Measurements from ENCODE around the gene PORCN. TPM values are rescaled to one million over a fixed set of nuclear protein-coding genes. Genes with fewer than 3 reads are reported as not detected.

Gene PORCN
- total RNA-seq, 1 donor from 2014 or later = 15.1 TPM

GRCh38 chrX:48470833-48471118 is 38.0 kb upstream of the PORCN start:
- intact Hi-C loops (cut with micrococcal nuclease) = loop anchor here (10.0 kb wide), 1 partner anchor 816 kb away; the partner anchor contains the start of genes ELK1 and UXT
- peaks cover 14% of the 10 kb centered on the region for H3K4me1 Mint-ChIP-seq (ENCODE audit: low read depth)
- no peak overlapping the region for H3K27ac Mint-ChIP-seq
- H3K4me3 Mint-ChIP-seq = peak overlapping the region; percentile 8
- peaks cover 11% of the 10 kb centered on the region for H3K36me3 Mint-ChIP-seq (ENCODE audit: low read depth)
- DNase-seq (ENCODE audit: low spot score) = no peak
- H3K9me3 Mint-ChIP-seq = no peaks in the 10 kb centered on the region
- H3K27me3 Mint-ChIP-seq (ENCODE audit: insufficient read depth) = peaks cover 2% of the 10 kb centered on the region

GRCh38 chrX:48471504-48471903 is 37.3 kb upstream of the PORCN start:
- peaks cover 2% of the 10 kb centered on the region for H3K27me3 Mint-ChIP-seq (ENCODE audit: insufficient read depth)
- DNase-seq (ENCODE audit: low spot score) = no peak
- intact Hi-C loops (cut with micrococcal nuclease) = loop anchor here (10.0 kb wide), 1 partner anchor 817 kb away; the partner anchor contains the start of genes ELK1 and UXT
- H3K4me1 Mint-ChIP-seq (ENCODE audit: low read depth) = peaks cover 13% of the 10 kb centered on the region
- no peak overlapping the region for H3K27ac Mint-ChIP-seq
- no peak overlapping the region for H3K4me3 Mint-ChIP-seq
- no peaks in the 10 kb centered on the region for H3K9me3 Mint-ChIP-seq
- peaks cover 10% of the 10 kb centered on the region for H3K36me3 Mint-ChIP-seq (ENCODE audit: low read depth)

- H3K4me3 Mint-ChIP-seq = no peak overlapping the region
- DNase-seq (ENCODE audit: low spot score) = no peak
- H3K27ac Mint-ChIP-seq = no peak overlapping the region
- H3K4me1 Mint-ChIP-seq (ENCODE audit: low read depth) = peaks cover 20% of the 10 kb centered on the region
- peaks cover 2% of the 10 kb centered on the region for H3K27me3 Mint-ChIP-seq (ENCODE audit: insufficient read depth)
- no peaks in the 10 kb centered on the region for H3K9me3 Mint-ChIP-seq
- intact Hi-C loops (cut with micrococcal nuclease) = loop anchor here (10.0 kb wide), 1 partner anchor 817 kb away; the partner anchor contains the start of genes ELK1 and UXT
- H3K36me3 Mint-ChIP-seq (ENCODE audit: low read depth) = peaks cover 12% of the 10 kb centered on the region
Measured at GRCh38 chrX:48472225-48472624, 36.6 kb upstream of the PORCN start.

- Mint-ChIP-seq H3K27ac (no peak overlapping the region), H3K4me1 (ENCODE audit: low read depth) (peaks cover 29% of the 10 kb centered on the region), H3K27me3 (ENCODE audit: insufficient read depth) (peaks cover 2% of the 10 kb centered on the region), H3K36me3 (ENCODE audit: low read depth) (peaks cover 10% of the 10 kb centered on the region), H3K9me3 (no peaks in the 10 kb centered on the region), H3K4me3 (no peak overlapping the region)
- intact Hi-C loops (cut with micrococcal nuclease) = loop anchor here (10.0 kb wide), 1 partner anchor 818 kb away; the partner anchor contains the start of genes ELK1 and UXT
- DNase-seq (ENCODE audit: low spot score) = no peak
Measured at GRCh38 chrX:48472851-48473703, 35.7 kb upstream of the PORCN start.

- no peaks in the 10 kb centered on the region for H3K9me3 Mint-ChIP-seq
- H3K4me3 Mint-ChIP-seq = no peak overlapping the region
- H3K36me3 Mint-ChIP-seq (ENCODE audit: low read depth) = peaks cover 12% of the 10 kb centered on the region
- DNase-seq (ENCODE audit: low spot score) = no peak
- intact Hi-C loops (cut with micrococcal nuclease) = loop anchor here (10.0 kb wide), 1 partner anchor 819 kb away; the partner anchor contains the start of genes ELK1 and UXT
- peaks cover 2% of the 10 kb centered on the region for H3K27me3 Mint-ChIP-seq (ENCODE audit: insufficient read depth)
- no peak overlapping the region for H3K27ac Mint-ChIP-seq
- H3K4me1 Mint-ChIP-seq (ENCODE audit: low read depth) = peaks cover 29% of the 10 kb centered on the region
Measured at GRCh38 chrX:48473704-48473990, 35.1 kb upstream of the PORCN start.

- Mint-ChIP-seq H3K27ac (no peak overlapping the region), H3K9me3 (no peaks in the 10 kb centered on the region), H3K36me3 (ENCODE audit: low read depth) (peaks cover 12% of the 10 kb centered on the region), H3K27me3 (ENCODE audit: insufficient read depth) (peaks cover 2% of the 10 kb centered on the region), H3K4me1 (ENCODE audit: low read depth) (peaks cover 29% of the 10 kb centered on the region), H3K4me3 (no peak overlapping the region)
- DNase-seq (ENCODE audit: low spot score) = no peak
- intact Hi-C loops (cut with micrococcal nuclease) = loop anchor here (10.0 kb wide), 1 partner anchor 819 kb away; the partner anchor contains the start of genes ELK1 and UXT
Measured at GRCh38 chrX:48474127-48474526, 34.7 kb upstream of the PORCN start.

GRCh38 chrX:48474581-48474980 is 34.2 kb upstream of the PORCN start:
- Mint-ChIP-seq H3K27ac (no peak overlapping the region), H3K9me3 (no peaks in the 10 kb centered on the region), H3K27me3 (ENCODE audit: insufficient read depth) (peaks cover 2% of the 10 kb centered on the region), H3K4me1 (ENCODE audit: low read depth) (peaks cover 24% of the 10 kb centered on the region), H3K4me3 (peak overlapping the region; percentile 98), H3K36me3 (ENCODE audit: low read depth) (peaks cover 12% of the 10 kb centered on the region)
- intact Hi-C loops (cut with micrococcal nuclease) = loop anchor here (10.0 kb wide), 1 partner anchor 820 kb away; the partner anchor contains the start of genes ELK1 and UXT
- DNase-seq (ENCODE audit: low spot score) = no peak

GRCh38 chrX:48475296-48475695 is 33.5 kb upstream of the PORCN start:
- intact Hi-C loops (cut with micrococcal nuclease) = loop anchor here (5.0 to 10.0 kb wide), 3 partner anchors 597 to 1258 kb away; partner anchors contain the start of genes CDK16, ELK1, PRAF2 and UXT
- DNase-seq (ENCODE audit: low spot score) = no peak
- H3K27me3 Mint-ChIP-seq (ENCODE audit: insufficient read depth) = peaks cover 2% of the 10 kb centered on the region
- peak overlapping the region; percentile 98 for H3K4me3 Mint-ChIP-seq
- H3K4me1 Mint-ChIP-seq (ENCODE audit: low read depth) = peaks cover 20% of the 10 kb centered on the region
- H3K9me3 Mint-ChIP-seq = no peaks in the 10 kb centered on the region
- H3K27ac Mint-ChIP-seq = peak overlapping the region; percentile 90
- H3K36me3 Mint-ChIP-seq (ENCODE audit: low read depth) = peaks cover 13% of the 10 kb centered on the region

GRCh38 chrX:48475774-48476577 is 32.8 kb upstream of the PORCN start, which contains the start of gene FTSJ1:
Gene FTSJ1 (plus strand): TSS chrX:48476199. CDS start chrX:48478048, 1,849 bp downstream.
- peaks cover 20% of the 10 kb centered on the region for H3K4me1 Mint-ChIP-seq (ENCODE audit: low read depth)
- peak within 1 kb of the TSS; percentile 98 for H3K4me3 Mint-ChIP-seq
- peaks cover 2% of the 10 kb centered on the region for H3K27me3 Mint-ChIP-seq (ENCODE audit: insufficient read depth)
- H3K9me3 Mint-ChIP-seq = no peaks in the 10 kb centered on the region
- intact Hi-C loops (cut with micrococcal nuclease) = loop anchor here (1.0 to 10.0 kb wide), 8 partner anchors 32 to 1259 kb away; partner anchors contain the start of genes CDK16, EBP, ELK1 and PORCN
- DNase-seq (ENCODE audit: low spot score) = peak; percentile 86
- H3K27ac Mint-ChIP-seq = peak within 1 kb of the TSS; percentile 90
- peaks cover 18% of the 10 kb centered on the region for H3K36me3 Mint-ChIP-seq (ENCODE audit: low read depth)

GRCh38 chrX:48476919-48477318 is 31.9 kb upstream of the PORCN start:
- Mint-ChIP-seq H3K27ac (peak overlapping the region; percentile 90), H3K27me3 (ENCODE audit: insufficient read depth) (peaks cover 2% of the 10 kb centered on the region), H3K4me1 (ENCODE audit: low read depth) (peaks cover 15% of the 10 kb centered on the region), H3K36me3 (ENCODE audit: low read depth) (peaks cover 21% of the 10 kb centered on the region), H3K4me3 (peak overlapping the region; percentile 98), H3K9me3 (no peaks in the 10 kb centered on the region)
- no peak for DNase-seq (ENCODE audit: low spot score)
- intact Hi-C loops (cut with micrococcal nuclease) = loop anchor here (1.0 to 10.0 kb wide), 8 partner anchors 31 to 1260 kb away; partner anchors contain the start of genes CDK16, EBP, ELK1 and PORCN

GRCh38 chrX:48477960-48478755 is 30.6 kb upstream of the PORCN start:
- H3K36me3 Mint-ChIP-seq (ENCODE audit: low read depth) = peaks cover 29% of the 10 kb centered on the region
- H3K27ac Mint-ChIP-seq = peak overlapping the region; percentile 15
- H3K4me3 Mint-ChIP-seq = peak overlapping the region; percentile 98
- intact Hi-C loops (cut with micrococcal nuclease) = loop anchor here (5.0 to 10.0 kb wide), 3 partner anchors 594 to 1261 kb away; partner anchors contain the start of genes CDK16, ELK1, PRAF2 and UXT
- no peaks in the 10 kb centered on the region for H3K9me3 Mint-ChIP-seq
- no peak for DNase-seq (ENCODE audit: low spot score)
- H3K4me1 Mint-ChIP-seq (ENCODE audit: low read depth) = peaks cover 15% of the 10 kb centered on the region
- H3K27me3 Mint-ChIP-seq (ENCODE audit: insufficient read depth) = no peaks in the 10 kb centered on the region

GRCh38 chrX:48478806-48479205 is 30.0 kb upstream of the PORCN start:
- peaks cover 15% of the 10 kb centered on the region for H3K4me1 Mint-ChIP-seq (ENCODE audit: low read depth)
- peak overlapping the region; percentile 17 for H3K4me3 Mint-ChIP-seq
- DNase-seq (ENCODE audit: low spot score) = no peak
- H3K27ac Mint-ChIP-seq = peak overlapping the region; percentile 15
- H3K9me3 Mint-ChIP-seq = no peaks in the 10 kb centered on the region
- H3K27me3 Mint-ChIP-seq (ENCODE audit: insufficient read depth) = no peaks in the 10 kb centered on the region
- intact Hi-C loops (cut with micrococcal nuclease) = loop anchor here (5.0 to 10.0 kb wide), 3 partner anchors 593 to 1262 kb away; partner anchors contain the start of genes CDK16, ELK1, PRAF2 and UXT
- peaks cover 29% of the 10 kb centered on the region for H3K36me3 Mint-ChIP-seq (ENCODE audit: low read depth)
